ENCODE measurements around the gene EXO5.
"Not testable (repeated sequence)": the region's sequence is repeated elsewhere in the genome, so short reads cannot be mapped to it uniquely, and the experiment has no call there.

EXO5 gene

GRCh38 chr1:40508375-40509341, at the start of gene EXO5:
Gene EXO5, plus strand, starts transcription at chr1:40508767. Its CDS starts 5,778 bp downstream, at chr1:40514545.
- DNase-seq (ENCODE audit: low spot score), result peak; percentile 53

- DNase-seq (ENCODE audit: low spot score), result no peak
Observed at GRCh38 chr1:40462956-40463590, 45.5 kb upstream of the EXO5 start.

GRCh38 chr1:40469327-40469726, 39.2 kb upstream of the EXO5 start:
- no peak for DNase-seq (ENCODE audit: low spot score)

GRCh38 chr1:40475268-40475667, 33.3 kb upstream of the EXO5 start:
- DNase-seq (ENCODE audit: low spot score), result no peak

GRCh38 chr1:40476924-40477677, 31.5 kb upstream of the EXO5 start, which contains the start of gene ZFP69:
Gene ZFP69, plus strand, starts transcription at chr1:40477290. Its CDS starts 2,072 bp downstream, at chr1:40479362.
- DNase-seq (ENCODE audit: low spot score), result peak; percentile 33

- DNase-seq (ENCODE audit: low spot score), result no peak
Observed at GRCh38 chr1:40477678-40478053, 30.9 kb upstream of the EXO5 start.

- DNase-seq (ENCODE audit: low spot score), result no peak
Observed at GRCh38 chr1:40478276-40478675, 30.3 kb upstream of the EXO5 start.

GRCh38 chr1:40479156-40479555, 29.4 kb upstream of the EXO5 start:
- no peak for DNase-seq (ENCODE audit: low spot score)

GRCh38 chr1:40495315-40495903, 13.2 kb upstream of the EXO5 start:
- DNase-seq (ENCODE audit: low spot score), result no peak

GRCh38 chr1:40502651-40503050, 5.9 kb upstream of the EXO5 start:
- not testable (repeated sequence) for DNase-seq (ENCODE audit: low spot score)

GRCh38 chr1:40507973-40508372, 594 bp upstream of the EXO5 start:
- no peak for DNase-seq (ENCODE audit: low spot score)

- DNase-seq (ENCODE audit: low spot score), result no peak
Observed at GRCh38 chr1:40519517-40519916, 10.9 kb downstream of the EXO5 start.

- no peak for DNase-seq (ENCODE audit: low spot score)
Observed at GRCh38 chr1:40530735-40531380, 22.3 kb downstream of the EXO5 start.

GRCh38 chr1:40531381-40532061, 23.0 kb downstream of the EXO5 start, which contains the start of gene ZNF684:
Gene ZNF684, plus strand, starts transcription at chr1:40531637. Its CDS starts 1,530 bp downstream, at chr1:40533167.
- peak; percentile 91 for DNase-seq (ENCODE audit: low spot score)

- DNase-seq (ENCODE audit: low spot score), result no peak
Observed at GRCh38 chr1:40532062-40532389, 23.5 kb downstream of the EXO5 start.

GRCh38 chr1:40532844-40533424, 24.4 kb downstream of the EXO5 start:
- DNase-seq (ENCODE audit: low spot score), result peak; percentile 60

GRCh38 chr1:40534589-40534988, 26.0 kb downstream of the EXO5 start:
- DNase-seq (ENCODE audit: low spot score), result no peak

- no peak for DNase-seq (ENCODE audit: low spot score)
Observed at GRCh38 chr1:40535732-40536131, 27.2 kb downstream of the EXO5 start.

GRCh38 chr1:40539338-40539737, 30.8 kb downstream of the EXO5 start:
- no peak for DNase-seq (ENCODE audit: low spot score)

- no peak for DNase-seq (ENCODE audit: low spot score)
Observed at GRCh38 chr1:40546957-40547356, 38.4 kb downstream of the EXO5 start.

- DNase-seq (ENCODE audit: low spot score), result no peak
Observed at GRCh38 chr1:40553017-40553416, 44.5 kb downstream of the EXO5 start.

All from kidney capillary endothelial cell (primary cell).